ENCODE data around the gene KLHL36.
"Not testable (repeated sequence)": the region's sequence is repeated elsewhere in the genome, so short reads cannot be mapped to it uniquely, and the experiment has no call there.

The KLHL36 gene

GRCh38 chr16:84616515-84616914 is 31.8 kb upstream of the KLHL36 start:
- DNase-seq (ENCODE audit: low spot score), result no peak

GRCh38 chr16:84617041-84617790 is 31.1 kb upstream of the KLHL36 start:
- peak; percentile 29 for DNase-seq (ENCODE audit: low spot score)

GRCh38 chr16:84617791-84618580 is 30.3 kb upstream of the KLHL36 start, which contains the start of gene COTL1:
Gene COTL1, minus strand, starts transcription at chr16:84618078. Its CDS starts 164 bp downstream, at chr16:84617914.
- DNase-seq (ENCODE audit: low spot score), result peak; percentile 97

- peak; percentile 84 for DNase-seq (ENCODE audit: low spot score)
These were observed 29.5 kb upstream of the KLHL36 start for GRCh38 chr16:84618581-84619460.

- not testable (repeated sequence) for DNase-seq (ENCODE audit: low spot score)
These were observed 27.4 kb upstream of the KLHL36 start for GRCh38 chr16:84620913-84621312.

- DNase-seq (ENCODE audit: low spot score), result no peak
These were observed 22.8 kb upstream of the KLHL36 start for GRCh38 chr16:84625556-84625955.

- no peak for DNase-seq (ENCODE audit: low spot score)
These were observed 20.0 kb upstream of the KLHL36 start for GRCh38 chr16:84628226-84628731.

GRCh38 chr16:84629580-84629979 is 18.7 kb upstream of the KLHL36 start:
- no peak for DNase-seq (ENCODE audit: low spot score)

- no peak for DNase-seq (ENCODE audit: low spot score)
These were observed 18.3 kb upstream of the KLHL36 start for GRCh38 chr16:84630009-84630408.

- DNase-seq (ENCODE audit: low spot score), result no peak
These were observed 17.7 kb upstream of the KLHL36 start for GRCh38 chr16:84630446-84631152.

GRCh38 chr16:84631153-84631466 is 17.2 kb upstream of the KLHL36 start:
- DNase-seq (ENCODE audit: low spot score), result no peak

- DNase-seq (ENCODE audit: low spot score), result no peak
These were observed 16.4 kb upstream of the KLHL36 start for GRCh38 chr16:84631886-84632285.

GRCh38 chr16:84632862-84633261 is 15.4 kb upstream of the KLHL36 start:
- not testable (repeated sequence) for DNase-seq (ENCODE audit: low spot score)

- DNase-seq (ENCODE audit: low spot score), result no peak
These were observed 14.7 kb upstream of the KLHL36 start for GRCh38 chr16:84633622-84634021.

- DNase-seq (ENCODE audit: low spot score), result peak; percentile 43
These were observed 12.6 kb upstream of the KLHL36 start for GRCh38 chr16:84635702-84636101.

GRCh38 chr16:84637709-84638108 is 10.6 kb upstream of the KLHL36 start:
- DNase-seq (ENCODE audit: low spot score), result no peak

GRCh38 chr16:84638231-84638806 is 10.0 kb upstream of the KLHL36 start:
- no peak for DNase-seq (ENCODE audit: low spot score)

- no peak for DNase-seq (ENCODE audit: low spot score)
These were observed 8.2 kb upstream of the KLHL36 start for GRCh38 chr16:84640145-84640544.

- no peak for DNase-seq (ENCODE audit: low spot score)
These were observed 6.5 kb upstream of the KLHL36 start for GRCh38 chr16:84641643-84642358.

- peak; percentile 93 for DNase-seq (ENCODE audit: low spot score)
These were observed 5.1 kb upstream of the KLHL36 start for GRCh38 chr16:84643180-84643583.
